PFSK-1 (cell line): Measurements from ENCODE around the gene CDHR3.

Experiments
- POLR2AphosphoS5 ChIP-seq: IDR thresholded peaks from 2 replicates; pipeline ENCODE4 v1.6.1; 2012; ENCODE audit warnings: low read depth, mild to moderate bottlenecking, control low read depth, low read length, moderate library complexity
- REST ChIP-seq, 2 experiments: IDR thresholded peaks; 2 replicates each; pipeline versions ENCODE4 v1.6.1 to v1.8.0; 2011 to 2012; ENCODE audit warnings: low read depth in 2 of 2, low read length in 2 of 2, control low read depth in 1 of 2, inconsistent platforms in 1 of 2, mild to moderate bottlenecking in 1 of 2, moderate library complexity in 1 of 2; ENCODE audit not compliant: insufficient read depth in 1 of 2
- SIN3A ChIP-seq: IDR thresholded peaks from 2 replicates; pipeline ENCODE4 v1.6.1; 2012; ENCODE audit warnings: mild to moderate bottlenecking, low read length, moderate library complexity, borderline replicate concordance; ENCODE audit not compliant: insufficient read depth

GRCh38 chr7:106048706-106049020, 85.6 kb downstream of the CDHR3 start:
- TF ChIP-seq REST (IDR thresholded peaks at IDR 0.05; ENCODE audit: insufficient read depth in 1 of 2, low read depth in 2 of 2, low read length in 2 of 2) (no peak), POLR2AphosphoS5 (no peak), SIN3A (no peak)
